GM19240 (cell line): ENCODE data around the gene ADIPOQ.
"Not testable (repeated sequence)": the region's sequence is repeated elsewhere in the genome, so short reads cannot be mapped to it uniquely, and the experiment has no call there.

ENCODE experiments used
- DNase-seq: peaks from one replicate; pipeline ENCODE4 v3.0.0; 2011; ENCODE audit warnings: low spot score; ENCODE audit not compliant: insufficient read length

ADIPOQ gene

GRCh38 chr3:186842426-186843038 is at the start of gene ADIPOQ:
Gene ADIPOQ, plus strand, starts transcription at chr3:186842710. Its CDS starts 10,349 bp downstream, at chr3:186853059.
- DNase-seq: no peak

- DNase-seq: no peak
Observed at GRCh38 chr3:186798239-186798874, 44.2 kb upstream of the ADIPOQ start.

GRCh38 chr3:186800285-186800684 is 42.2 kb upstream of the ADIPOQ start:
- DNase-seq: no peak

GRCh38 chr3:186802701-186803100 is 39.8 kb upstream of the ADIPOQ start:
- DNase-seq: no peak

- not testable (repeated sequence) for DNase-seq
Observed at GRCh38 chr3:186803447-186803846, 39.1 kb upstream of the ADIPOQ start.

- DNase-seq: peak; percentile 64
Observed at GRCh38 chr3:186806089-186807055, 36.1 kb upstream of the ADIPOQ start, which contains the start of gene RFC4. Gene RFC4, minus strand, starts transcription at chr3:186806482. Its CDS starts 1,769 bp downstream, at chr3:186804713.

GRCh38 chr3:186807231-186807630 is 35.3 kb upstream of the ADIPOQ start:
- DNase-seq: no peak

- no peak for DNase-seq
Observed at GRCh38 chr3:186810336-186810996, 32.0 kb upstream of the ADIPOQ start.

- not testable (repeated sequence) for DNase-seq
Observed at GRCh38 chr3:186811313-186811712, 31.2 kb upstream of the ADIPOQ start.

GRCh38 chr3:186814100-186814499 is 28.4 kb upstream of the ADIPOQ start:
- DNase-seq: no peak

- no peak for DNase-seq
Observed at GRCh38 chr3:186815435-186815834, 27.1 kb upstream of the ADIPOQ start.

GRCh38 chr3:186818516-186818915 is 24.0 kb upstream of the ADIPOQ start:
- DNase-seq: no peak

- DNase-seq: no peak
Observed at GRCh38 chr3:186818956-186819355, 23.6 kb upstream of the ADIPOQ start.

- DNase-seq: no peak
Observed at GRCh38 chr3:186821429-186822387, 20.8 kb upstream of the ADIPOQ start.

- DNase-seq: not testable (repeated sequence)
Observed at GRCh38 chr3:186822388-186822759, 20.1 kb upstream of the ADIPOQ start.

- DNase-seq: no peak
Observed at GRCh38 chr3:186823386-186823785, 19.1 kb upstream of the ADIPOQ start.

- DNase-seq: no peak
Observed at GRCh38 chr3:186824430-186825139, 17.9 kb upstream of the ADIPOQ start.

GRCh38 chr3:186825294-186825821 is 17.2 kb upstream of the ADIPOQ start:
- DNase-seq: no peak

- DNase-seq: no peak
Observed at GRCh38 chr3:186825872-186826409, 16.6 kb upstream of the ADIPOQ start.
